ENCODE data around the gene ACBD6. TPM values are rescaled to one million over a fixed set of nuclear protein-coding genes. Genes with fewer than 3 reads are reported as not detected.

The ACBD6 gene
- total and polyA plus RNA-seq, 2 of the 4 experiments (the other 2 are of a cell fraction), result 52.5 to 59.1 TPM

DNA sequence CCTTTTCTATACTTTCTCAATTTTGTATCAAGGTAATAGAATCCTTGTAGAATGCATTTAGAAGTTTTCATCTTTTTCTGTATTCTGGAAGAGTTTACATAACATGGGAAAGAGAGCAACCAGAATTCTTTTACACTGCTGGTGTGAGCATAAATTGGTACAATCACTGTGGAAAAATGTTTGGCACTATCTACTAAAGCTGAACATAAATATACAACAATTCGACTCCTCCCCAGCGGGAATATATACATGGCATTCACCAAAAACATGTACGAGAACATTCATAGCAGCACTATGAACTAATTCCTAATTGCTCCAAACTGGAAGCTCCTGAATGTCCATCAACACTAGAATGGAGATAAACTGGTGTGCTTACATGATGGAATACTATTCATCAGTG is 1.8 kb upstream of the ACBD6 start:
- no peak overlapping the region for H2BK120ac ChIP-seq (ENCODE audit: low read depth, low read length)
- no peak overlapping the region for H3K4me3 ChIP-seq (ENCODE audit: insufficient read depth, low read depth, low read length)
- no peak overlapping the region for H3K9ac ChIP-seq (ENCODE audit: low read depth, low read length)
- H3K4me2 ChIP-seq (ENCODE audit: low read depth, low read length), result peak overlapping the region; percentile 43; the same call in 1 of the 2 replicates
- H4K20me1 ChIP-seq (ENCODE audit: insufficient read depth, low read length), result no peaks in the 10 kb centered on the region; the same call in 1 of the 2 replicates
- H3K23ac ChIP-seq (ENCODE audit: low read depth, low read length), result no peak overlapping the region
- H3K56ac ChIP-seq (ENCODE audit: extremely low read depth, insufficient read depth, low read length), result no peak overlapping the region; the same call in 1 of the 2 replicates
- H4K91ac ChIP-seq (ENCODE audit: insufficient read depth, low read depth, low read length), result no peak overlapping the region
- TF ChIP-seq POLR2A (IDR thresholded peaks at IDR 0.05; ENCODE audit: low read depth, low read length) (no peak), RCOR1 (IDR thresholded peaks at IDR 0.05; ENCODE audit: insufficient replicate concordance, low read length) (no peak), BHLHE40 (IDR thresholded peaks at IDR 0.05; ENCODE audit: low read depth, low read length) (no peak), FOS (IDR thresholded peaks at IDR 0.05; ENCODE audit: low read depth, low read length) (no peak), RFX5 (IDR thresholded peaks at IDR 0.05; ENCODE audit: low read depth, low read length) (no peak), MAFK (IDR thresholded peaks at IDR 0.05; ENCODE audit: low read depth, low read length) (no peak), MXI1 (IDR thresholded peaks at IDR 0.05; ENCODE audit: borderline replicate concordance, low read depth, low read length) (no peak), CTCF (conservative IDR thresholded peaks at IDR 0.05; ENCODE audit: low read depth, low read length) (no peak), USF2 (IDR thresholded peaks at IDR 0.05; ENCODE audit: low read depth, low read length) (no peak), RAD21 (IDR thresholded peaks at IDR 0.05; ENCODE audit: low read length) (no peak), SMC3 (IDR thresholded peaks at IDR 0.05; ENCODE audit: low read depth, low read length) (no peak), MAZ (IDR thresholded peaks at IDR 0.05; ENCODE audit: borderline replicate concordance, low read depth, low read length) (no peak), CHD1 (IDR thresholded peaks at IDR 0.05; ENCODE audit: low read depth, low read length) (no peak), CEBPB (IDR thresholded peaks at IDR 0.05; ENCODE audit: low read depth, low read length) (no peak), ELK1 (IDR thresholded peaks at IDR 0.05; ENCODE audit: borderline replicate concordance, low read depth, low read length) (no peak), NFE2L2 (IDR thresholded peaks at IDR 0.05; ENCODE audit: low read depth, low read length) (no peak)
- H2AK5ac ChIP-seq (ENCODE audit: low read depth, low read length), result no peak overlapping the region
- peaks cover 6% of the 10 kb centered on the region for H3K36me3 ChIP-seq (ENCODE audit: control insufficient read depth, insufficient read depth, low read length)
- H3K27ac ChIP-seq (ENCODE audit: insufficient read depth, low read length), result peak overlapping the region; percentile 27; the same call in 1 of the 2 replicates
- H4K5ac ChIP-seq (ENCODE audit: low read depth, low read length), result no peak overlapping the region
- no peaks in the 10 kb centered on the region for H3K27me3 ChIP-seq (ENCODE audit: control insufficient read depth, insufficient read depth, low read length)
- peaks cover 8% of the 10 kb centered on the region for H3K9me3 ChIP-seq (ENCODE audit: control insufficient read depth, insufficient read depth, low read length)
- H2BK5ac ChIP-seq (ENCODE audit: low read depth, low read length, poor library complexity, severe bottlenecking), result peak overlapping the region; percentile 88
- DNase-seq (peak; percentile 76), ATAC-seq (ENCODE audit: low read depth) (peak; percentile 2)
- peaks cover 7% of the 10 kb centered on the region; the same call in 1 of the 2 replicates for H3K9me1 ChIP-seq (ENCODE audit: insufficient read depth, low read length)
- no peak overlapping the region; a peak in 1 of 4 replicates for H4K8ac ChIP-seq (ENCODE audit: low read depth in 2 of 2, low read length in 2 of 2)
- ChIA-PET CTCF (interaction anchor here (0.9 to 1.1 kb wide), 2 partner anchors 11 to 22 kb away, joined by 3 to 5 read pairs; no protein-coding TSS in a partner anchor), POLR2A (ENCODE audit: unreplicated experiment) (interaction anchor here (0.6 kb wide), 1 partner anchor 27 kb away, joined by 3 read pairs; no protein-coding TSS in a partner anchor)
- 0 out of 2 replicates have a peak overlapping the region, but pooled peaks have one; percentile 85 for H3K18ac ChIP-seq (ENCODE audit: low read depth, low read length)
- WGBS, 2 experiments (ENCODE audit: extremely low coverage in 2 of 2, insufficient read length in 1 of 2), result 0% methylated on average over 1 of the region's 3 CpGs; no CpG with 5 or more reads in 1 of the 2 experiments
- no peak overlapping the region for H3K14ac ChIP-seq (replicated peaks; ENCODE audit: low read depth, low read length)
- in situ Hi-C loops (cut with MboI; ENCODE audit: low sequenced_read_pairs), result no loop called here
- H2AK9ac ChIP-seq (replicated peaks; ENCODE audit: low read depth, low read length, poor library complexity), result no peak overlapping the region
- peaks cover 8 to 27% of the 10 kb centered on the region in 2 experiments for H3K79me1 ChIP-seq (ENCODE audit: low read depth in 1 of 2, low read length in 2 of 2)
- no peak overlapping the region for H2BK20ac ChIP-seq (ENCODE audit: low read depth, low read length)
- no peak overlapping the region for H3K4ac ChIP-seq (ENCODE audit: low read depth, low read length)
- intact Hi-C loops (cut with micrococcal nuclease), result no loop called here
- dilution Hi-C loops (cut with HindIII; ENCODE audit: low sequenced_read_pairs, unreplicated experiment), result no loop called here
- peaks cover 22% of the 10 kb centered on the region for H3K4me1 ChIP-seq (ENCODE audit: control insufficient read depth, insufficient read depth, low read length)
- BruUV-seq (replicated peaks), result no TSS peak
- no peak overlapping the region for H2AFZ ChIP-seq (replicated peaks; ENCODE audit: low read length, poor library complexity)
- H2BK15ac ChIP-seq (ENCODE audit: low read depth, low read length), result no peak overlapping the region
